Ovary (tissue), 3 donors: ENCODE data around the gene DCLRE1B.

ENCODE experiments used
- EP300 ChIP-seq: sonication (generic); formaldehyde crosslinking; IDR thresholded peaks from one replicate; pipeline ENCODE4 v1.6.1; 2017; ENCODE audit warnings: antibody characterized with exemption
- POLR2A ChIP-seq: fragments of 450-650 bp; IDR thresholded peaks from one replicate; pipeline ENCODE4 v1.6.1; 2017; ENCODE audit warnings: antibody characterized with exemption, mild to moderate bottlenecking, moderate library complexity
- TF ChIP-seq, protein P1 (sequence below), 3 donors: fragments of 450-650 bp in 2 of 3; fragments of 200-600 bp in 1 of 3; IDR thresholded peaks; one replicate each; pipeline versions ENCODE4 v1.5.1 to v1.8.0; 2016 to 2022; ENCODE audit warnings: antibody characterized with exemption in 3 of 3, mild to moderate bottlenecking in 1 of 3
- donor health status: DM: no; HTN: no; CAD: no.

DNA sequence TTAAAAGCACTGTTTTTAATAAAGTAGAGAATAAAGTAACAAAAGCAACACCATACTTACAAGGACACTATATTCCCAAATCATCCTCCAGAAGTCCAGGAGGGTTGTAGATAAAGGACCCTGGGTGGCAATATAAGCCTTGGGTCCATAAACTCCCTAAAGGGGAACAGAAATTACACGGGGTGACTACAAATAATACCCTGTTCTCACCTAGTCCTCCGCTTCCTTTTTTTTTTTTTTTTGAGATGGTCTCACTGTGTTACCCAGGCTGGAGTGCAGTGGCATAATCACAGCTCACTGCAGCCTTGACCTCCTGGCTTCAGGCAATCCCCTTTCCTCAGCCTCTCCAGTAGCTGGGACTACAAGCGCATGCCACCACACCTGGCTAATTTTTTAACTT, 46.7 kb upstream of the DCLRE1B start:
- TF ChIP-seq, protein P1, sequence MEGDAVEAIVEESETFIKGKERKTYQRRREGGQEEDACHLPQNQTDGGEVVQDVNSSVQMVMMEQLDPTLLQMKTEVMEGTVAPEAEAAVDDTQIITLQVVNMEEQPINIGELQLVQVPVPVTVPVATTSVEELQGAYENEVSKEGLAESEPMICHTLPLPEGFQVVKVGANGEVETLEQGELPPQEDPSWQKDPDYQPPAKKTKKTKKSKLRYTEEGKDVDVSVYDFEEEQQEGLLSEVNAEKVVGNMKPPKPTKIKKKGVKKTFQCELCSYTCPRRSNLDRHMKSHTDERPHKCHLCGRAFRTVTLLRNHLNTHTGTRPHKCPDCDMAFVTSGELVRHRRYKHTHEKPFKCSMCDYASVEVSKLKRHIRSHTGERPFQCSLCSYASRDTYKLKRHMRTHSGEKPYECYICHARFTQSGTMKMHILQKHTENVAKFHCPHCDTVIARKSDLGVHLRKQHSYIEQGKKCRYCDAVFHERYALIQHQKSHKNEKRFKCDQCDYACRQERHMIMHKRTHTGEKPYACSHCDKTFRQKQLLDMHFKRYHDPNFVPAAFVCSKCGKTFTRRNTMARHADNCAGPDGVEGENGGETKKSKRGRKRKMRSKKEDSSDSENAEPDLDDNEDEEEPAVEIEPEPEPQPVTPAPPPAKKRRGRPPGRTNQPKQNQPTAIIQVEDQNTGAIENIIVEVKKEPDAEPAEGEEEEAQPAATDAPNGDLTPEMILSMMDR (IDR thresholded peaks at IDR 0.05), result no peak
- TF ChIP-seq POLR2A (no peak), EP300 (no peak)
